GM21576 (cell line): ENCODE measurements around the gene VSIG2.
A peak's percentile ranks its signal among the peaks of the same experiment; 100 is the strongest.

ENCODE experiments used
- ATAC-seq: cut with Tn5 transposase; IDR thresholded peaks from one replicate; pipeline ENCODE4 v1.9.1; 2021; ENCODE audit warnings: mild to moderate bottlenecking, moderate library complexity; ENCODE audit not compliant: unreplicated experiment

VSIG2 gene

GRCh38 chr11:124725719-124726105 is 26.3 kb downstream of the VSIG2 start:
- peak; percentile 5 for ATAC-seq

- peak; percentile 84 for ATAC-seq
These were observed 26.9 kb downstream of the VSIG2 start for GRCh38 chr11:124724979-124725718.

GRCh38 chr11:124722176-124722575 is 29.9 kb downstream of the VSIG2 start:
- ATAC-seq, result no peak

GRCh38 chr11:124719534-124719933 is 32.5 kb downstream of the VSIG2 start:
- ATAC-seq, result no peak

GRCh38 chr11:124718801-124719200 is 33.3 kb downstream of the VSIG2 start:
- ATAC-seq, result no peak

GRCh38 chr11:124717786-124718651 is 34.0 kb downstream of the VSIG2 start:
- no peak for ATAC-seq

GRCh38 chr11:124717421-124717785 is 34.7 kb downstream of the VSIG2 start:
- ATAC-seq, result no peak

- no peak for ATAC-seq
These were observed 35.5 kb downstream of the VSIG2 start for GRCh38 chr11:124716591-124716990.

GRCh38 chr11:124712392-124712791 is 39.7 kb downstream of the VSIG2 start:
- no peak for ATAC-seq

GRCh38 chr11:124707829-124708228 is 44.2 kb downstream of the VSIG2 start:
- ATAC-seq, result no peak

- ATAC-seq, result no peak
These were observed 52.0 kb downstream of the VSIG2 start for GRCh38 chr11:124700028-124700427.

- no peak for ATAC-seq
These were observed 52.5 kb downstream of the VSIG2 start for GRCh38 chr11:124699547-124699946.
